Stimulated activated CD4-positive, alpha-beta T cell treated with anti-CD3 and anti-CD28 coated beads, Interleukin-1b, Interleukin-23, amount 100 ng/mL, for 48 hours (primary cell): ENCODE results near the gene RBMX2.
"Not testable (repeated sequence)": the region's sequence is repeated elsewhere in the genome, so short reads cannot be mapped to it uniquely, and the experiment has no call there.

Source experiments
- DNase-seq: peaks from one replicate; pipeline ENCODE4 v3.0.0-alpha.2; 2020

RBMX2 gene, protein sequence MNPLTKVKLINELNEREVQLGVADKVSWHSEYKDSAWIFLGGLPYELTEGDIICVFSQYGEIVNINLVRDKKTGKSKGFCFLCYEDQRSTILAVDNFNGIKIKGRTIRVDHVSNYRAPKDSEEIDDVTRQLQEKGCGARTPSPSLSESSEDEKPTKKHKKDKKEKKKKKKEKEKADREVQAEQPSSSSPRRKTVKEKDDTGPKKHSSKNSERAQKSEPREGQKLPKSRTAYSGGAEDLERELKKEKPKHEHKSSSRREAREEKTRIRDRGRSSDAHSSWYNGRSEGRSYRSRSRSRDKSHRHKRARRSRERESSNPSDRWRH

DNA sequence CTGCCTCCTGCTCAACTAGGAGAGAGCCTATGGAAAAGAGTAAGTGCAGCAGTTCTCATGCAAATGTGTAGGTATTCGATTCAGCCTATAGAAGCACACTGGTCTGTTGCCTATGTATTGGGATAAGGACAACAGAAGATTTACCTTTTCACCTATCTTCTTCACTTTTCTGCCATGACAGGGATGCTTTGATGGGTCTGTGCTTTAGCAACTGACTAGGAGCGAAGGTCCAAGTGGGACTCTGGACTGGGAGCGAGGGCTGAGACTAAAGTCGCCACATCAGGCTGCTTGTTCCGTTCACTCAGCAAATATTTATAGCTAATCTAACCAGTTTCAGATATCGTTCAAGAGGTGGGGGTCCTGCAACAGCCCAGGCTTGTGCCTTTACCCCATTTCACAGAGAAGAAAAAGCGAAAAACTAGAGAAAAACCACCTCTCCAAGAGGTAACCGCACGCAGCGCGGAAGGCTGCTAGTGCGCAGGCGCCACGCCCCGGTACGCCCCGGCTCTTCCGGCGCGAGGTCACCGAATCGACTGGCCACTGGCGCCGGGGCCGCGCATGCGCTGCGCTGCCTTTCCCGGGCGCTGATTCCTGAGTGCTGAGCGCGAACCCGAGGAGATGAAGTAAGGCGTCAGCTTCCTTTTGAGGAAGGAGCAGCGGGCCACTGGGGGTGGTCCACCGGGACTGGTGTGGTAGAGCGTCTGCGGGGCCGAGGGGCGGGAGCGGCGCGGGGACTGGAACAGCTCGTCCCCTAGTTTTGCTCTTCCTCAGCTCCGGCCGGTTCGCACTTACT lies at the start of gene RBMX2:
Gene RBMX2 (plus strand): TSS at position 573 of the 793 bp plus-strand sequence. CDS start 46 bp downstream, at position 619.
- DNase-seq: peak; percentile 61

DNA sequence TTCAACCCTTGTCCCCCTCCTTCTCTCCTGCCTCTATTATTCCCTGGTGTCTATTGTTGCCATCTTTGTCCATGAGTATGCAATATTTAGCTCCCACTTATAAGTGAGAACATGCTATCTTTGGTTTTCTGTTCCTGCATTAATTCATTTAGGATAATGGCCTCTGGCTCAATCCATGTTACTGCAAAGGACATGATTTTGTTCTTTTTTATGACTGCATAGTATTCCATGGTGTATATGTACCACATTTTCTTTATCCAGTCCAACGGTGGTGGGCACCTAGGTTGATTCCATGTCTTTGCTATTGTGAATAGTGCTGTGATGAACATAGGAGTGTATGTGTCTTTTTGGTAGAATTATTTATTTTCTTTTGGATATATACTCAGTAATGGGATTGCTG lies 49.7 kb upstream of the RBMX2 start:
- DNase-seq: not testable (repeated sequence)

DNA sequence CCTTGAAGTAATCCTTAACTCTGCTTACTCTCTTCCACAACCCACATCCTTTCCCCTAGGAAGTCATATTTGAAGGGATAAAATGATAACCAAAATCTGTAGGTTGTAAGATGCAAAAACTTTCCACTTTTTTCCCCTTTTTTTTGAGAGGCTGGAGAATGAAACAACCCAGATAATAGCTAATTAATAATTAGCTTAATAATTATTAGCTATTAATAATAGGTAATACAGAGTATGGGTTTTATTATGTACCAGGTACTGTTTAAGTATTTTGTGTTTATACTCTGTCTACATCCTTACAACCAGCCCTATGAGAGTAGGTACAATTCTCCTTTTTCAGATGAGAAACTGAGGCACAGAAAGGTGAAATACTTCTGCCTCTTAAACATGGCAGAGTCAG lies 25.7 kb upstream of the RBMX2 start:
- no peak for DNase-seq

DNA sequence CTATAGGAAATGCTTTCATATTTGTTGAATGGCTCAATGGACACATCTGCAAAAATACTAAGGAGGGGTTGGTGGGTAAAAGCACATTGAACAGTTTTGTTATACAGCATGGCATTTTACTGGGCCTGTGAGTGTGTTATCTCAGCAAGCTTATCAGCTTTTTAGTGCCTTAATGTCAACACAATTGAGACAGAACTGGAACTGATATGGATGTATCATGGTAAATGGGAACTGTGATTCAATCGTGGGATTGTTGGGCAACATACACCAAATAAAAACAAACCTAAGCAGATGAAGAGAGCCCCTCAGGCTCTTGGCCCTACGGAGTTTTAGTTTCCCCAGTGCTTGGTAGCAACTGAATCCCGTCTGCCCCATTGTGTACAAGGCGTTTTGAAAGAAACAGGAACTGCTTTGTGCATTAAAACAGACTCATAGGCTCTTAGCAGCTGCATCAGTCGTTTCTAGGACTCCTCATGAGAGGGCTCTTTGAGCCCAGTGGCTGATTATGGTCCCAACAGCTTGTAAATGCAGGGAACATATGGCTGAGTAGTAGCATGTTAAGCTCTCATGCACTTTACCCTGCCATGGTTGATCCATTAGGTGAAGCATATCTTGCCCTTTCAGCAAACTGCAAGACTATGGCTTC lies 23.6 kb upstream of the RBMX2 start:
- no peak for DNase-seq

DNA sequence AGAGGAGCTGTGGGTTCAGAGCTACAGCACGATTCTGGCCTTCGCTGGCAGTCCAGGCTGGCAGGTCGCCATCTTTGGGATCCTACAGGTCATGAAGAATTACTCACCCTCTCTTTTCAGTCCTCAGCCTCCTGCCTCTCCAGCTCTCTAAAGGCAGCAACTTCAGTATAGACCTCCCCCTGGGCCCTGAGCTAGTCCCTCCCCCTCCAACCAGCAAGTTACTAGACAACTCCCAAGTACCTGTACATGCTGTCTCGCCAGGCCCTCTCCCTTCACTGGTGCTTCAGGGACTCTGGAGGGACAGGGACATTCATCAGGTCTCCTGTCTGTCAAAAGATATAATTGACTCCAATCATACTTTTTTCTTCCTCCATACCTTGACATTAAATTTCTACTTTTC lies 16.3 kb upstream of the RBMX2 start, which contains the start of gene GPR119:
Gene GPR119 (minus strand): TSS at position 155 of the 400 bp plus-strand sequence. CDS start 227 bp downstream, outside the sequence.
- no peak for DNase-seq

DNA sequence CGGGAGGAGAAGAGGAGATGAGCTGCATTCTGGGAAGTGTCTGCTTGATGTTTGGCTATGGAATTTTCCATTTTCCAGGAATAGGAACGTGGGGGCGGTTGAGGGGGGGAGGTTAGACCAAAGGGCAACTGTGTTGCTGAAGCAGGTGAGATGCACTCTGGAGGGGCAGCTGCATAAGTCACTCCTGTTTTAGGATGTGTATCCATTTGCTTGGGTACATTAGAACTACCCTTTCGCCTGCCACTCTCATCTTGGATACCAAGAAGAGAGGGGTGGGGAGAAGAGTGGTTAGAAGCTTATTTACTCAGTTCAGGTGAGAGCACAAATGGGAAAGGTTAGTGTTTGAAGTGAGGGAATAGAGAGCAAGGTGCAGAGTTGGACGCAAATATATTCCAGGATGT lies 15.4 kb upstream of the RBMX2 start:
- DNase-seq: no peak

DNA sequence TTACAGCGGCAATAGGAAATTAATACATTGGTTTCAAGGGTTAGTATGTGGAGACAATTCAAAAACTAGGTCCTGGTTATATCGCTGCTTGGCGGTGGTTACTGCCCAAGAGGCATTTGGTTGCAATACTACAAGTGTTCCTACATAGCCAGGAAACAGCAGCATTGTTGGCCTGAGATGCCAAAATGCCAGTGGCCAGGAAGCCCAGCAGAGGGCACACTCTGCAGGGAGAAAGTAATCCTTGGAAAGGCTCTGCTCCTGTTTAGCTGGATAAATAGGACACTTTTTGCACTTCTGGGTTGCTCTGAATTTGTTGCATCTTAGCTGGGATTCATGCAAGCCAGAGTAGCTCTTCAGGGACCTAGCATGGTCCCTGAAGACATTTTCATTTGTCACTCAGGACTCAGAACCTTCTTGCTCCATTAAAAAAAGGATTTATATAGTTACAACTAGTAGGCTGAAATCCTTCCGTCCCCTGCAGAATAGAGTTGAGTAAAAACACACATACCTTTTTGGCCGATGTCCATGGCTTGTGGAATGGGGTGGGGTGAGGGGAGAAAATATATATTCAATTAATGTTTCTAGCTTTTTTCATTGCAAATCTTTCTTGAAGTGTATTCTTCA lies 8.2 kb upstream of the RBMX2 start:
- DNase-seq: no peak

DNA sequence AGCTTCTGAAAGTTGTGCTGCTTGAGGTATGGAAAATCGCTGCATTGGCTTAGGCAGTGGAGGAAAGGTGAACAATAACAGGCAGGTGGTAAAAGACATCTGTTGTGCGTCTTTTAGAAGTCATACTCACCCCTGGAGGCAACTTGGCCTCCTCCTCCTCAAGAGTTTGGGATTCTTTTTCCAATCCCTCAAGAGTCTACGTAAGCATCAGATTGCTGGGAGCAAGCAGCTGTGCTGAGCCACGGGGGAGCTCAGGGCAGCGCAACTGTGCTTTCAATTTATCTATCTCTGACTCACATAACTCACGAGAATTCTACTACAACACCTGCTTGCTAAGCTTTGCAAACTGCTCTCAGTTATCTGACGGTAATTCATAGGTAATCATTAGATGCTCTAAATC lies 6.4 kb upstream of the RBMX2 start:
- DNase-seq: no peak

DNA sequence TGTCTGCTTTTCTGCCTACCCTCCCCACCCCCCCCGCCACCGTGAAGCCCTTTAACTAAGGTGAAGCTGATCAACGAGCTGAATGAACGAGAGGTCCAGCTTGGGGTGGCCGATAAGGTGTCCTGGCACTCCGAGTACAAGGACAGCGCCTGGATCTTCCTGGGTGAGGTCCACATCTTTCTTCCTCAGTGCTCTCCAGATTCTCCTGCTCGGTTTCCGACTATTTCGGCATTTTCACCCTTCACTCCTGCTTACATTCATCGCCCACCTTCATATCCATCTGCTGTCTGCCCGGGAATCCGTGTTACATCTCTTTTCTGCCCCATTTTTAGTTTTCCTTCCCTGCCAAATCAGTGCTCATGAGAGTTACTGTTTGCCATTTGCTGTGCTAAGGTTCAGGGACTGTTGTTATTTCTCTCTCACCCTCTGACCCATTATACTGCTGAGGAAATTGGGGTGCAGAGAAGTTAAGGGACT lies 459 bp downstream of the RBMX2 start:
- no peak for DNase-seq

DNA sequence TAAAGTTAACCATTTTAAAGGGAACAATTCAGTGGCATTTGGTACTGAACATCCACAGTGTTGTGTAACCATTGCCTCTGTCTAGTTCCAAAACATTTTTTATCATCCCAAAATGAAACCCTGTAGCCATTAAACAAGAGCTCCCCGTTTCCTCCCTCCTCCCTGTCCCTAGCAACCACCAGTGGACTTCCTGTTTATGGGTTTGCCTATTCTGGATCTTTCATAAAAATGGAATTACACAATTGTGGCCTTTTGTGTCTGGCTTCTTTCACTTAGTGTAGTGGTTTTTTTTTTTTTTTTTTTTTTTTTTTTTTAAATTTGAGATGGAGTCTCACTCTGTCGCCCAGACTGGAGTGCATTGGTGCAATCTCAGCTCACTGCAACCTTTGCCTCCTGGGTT lies 11.6 kb downstream of the RBMX2 start:
- DNase-seq: no peak

DNA sequence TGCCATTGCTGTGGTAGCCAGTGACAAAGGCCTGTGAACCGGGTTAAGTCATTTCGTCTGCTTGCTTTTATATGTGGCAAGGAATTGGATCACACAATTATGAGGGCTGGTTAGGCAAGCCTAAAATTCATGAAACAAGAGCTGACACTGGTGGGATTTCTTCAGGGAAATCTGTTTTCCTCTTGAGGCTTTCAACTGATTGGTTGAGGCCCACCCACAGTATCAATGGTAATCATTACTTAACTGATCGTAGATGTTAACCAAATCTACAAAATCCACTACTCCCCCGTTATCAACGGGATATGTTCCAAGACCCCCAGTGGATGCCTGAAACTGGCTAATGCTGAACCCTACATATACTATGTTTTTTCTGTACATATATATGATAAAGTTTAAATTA lies 13.0 kb downstream of the RBMX2 start:
- no peak for DNase-seq

DNA sequence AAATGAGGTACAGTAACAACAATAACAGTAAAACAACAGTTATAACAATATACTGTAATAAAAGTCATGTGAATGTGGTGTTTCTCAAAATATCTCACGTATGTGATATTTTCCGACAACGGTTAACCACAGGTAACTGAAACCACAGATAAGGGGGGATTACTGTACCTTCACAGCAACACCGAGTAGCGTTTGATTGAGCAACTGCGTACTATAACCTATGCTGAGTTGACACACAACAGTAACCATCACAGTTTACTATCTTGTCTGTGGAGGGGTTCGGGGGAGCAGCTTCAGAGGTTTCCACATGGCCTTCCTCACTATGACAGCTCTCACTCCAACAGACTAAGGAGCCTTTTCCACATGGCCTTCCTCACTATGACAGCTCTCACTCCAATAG lies 13.4 kb downstream of the RBMX2 start:
- DNase-seq: no peak

DNA sequence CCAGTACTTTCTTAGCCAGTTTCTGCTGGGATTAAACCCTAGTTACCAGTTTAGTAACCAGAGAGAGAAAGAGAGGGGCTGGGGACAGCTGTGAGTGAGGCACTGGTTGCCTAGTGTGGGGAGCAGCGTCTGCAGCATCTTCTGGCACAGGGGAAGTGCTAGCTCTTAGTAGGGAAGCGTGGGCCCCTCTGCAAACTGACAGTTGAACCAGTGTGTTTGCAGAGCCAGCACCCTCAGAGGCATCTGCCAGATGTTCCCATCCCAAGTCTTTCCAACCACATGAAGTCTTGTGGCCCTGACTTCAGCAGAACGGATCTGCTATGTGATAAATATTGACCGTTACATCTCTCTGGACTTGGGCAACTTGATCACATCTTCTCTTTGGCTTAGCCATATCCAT lies 15.0 kb downstream of the RBMX2 start:
- DNase-seq: no peak

DNA sequence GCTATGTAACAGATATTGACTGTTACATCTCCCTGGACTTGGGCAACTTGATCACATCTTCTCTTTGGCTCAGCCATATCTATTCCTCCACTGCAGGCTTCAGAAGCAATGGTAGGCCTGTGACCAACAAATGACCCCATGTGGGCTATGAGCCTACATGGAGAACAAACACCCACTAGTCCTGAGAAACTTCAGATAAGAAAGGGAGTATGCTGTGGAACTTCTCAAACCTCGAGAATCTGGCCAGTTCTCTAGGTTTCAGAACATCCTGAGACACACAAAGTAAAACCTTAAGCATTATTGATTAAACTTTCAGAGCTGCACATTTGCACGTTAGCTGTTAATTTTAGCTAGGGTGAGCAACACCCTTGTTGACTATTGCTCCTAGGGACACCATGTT lies 16.3 kb downstream of the RBMX2 start:
- DNase-seq: no peak

DNA sequence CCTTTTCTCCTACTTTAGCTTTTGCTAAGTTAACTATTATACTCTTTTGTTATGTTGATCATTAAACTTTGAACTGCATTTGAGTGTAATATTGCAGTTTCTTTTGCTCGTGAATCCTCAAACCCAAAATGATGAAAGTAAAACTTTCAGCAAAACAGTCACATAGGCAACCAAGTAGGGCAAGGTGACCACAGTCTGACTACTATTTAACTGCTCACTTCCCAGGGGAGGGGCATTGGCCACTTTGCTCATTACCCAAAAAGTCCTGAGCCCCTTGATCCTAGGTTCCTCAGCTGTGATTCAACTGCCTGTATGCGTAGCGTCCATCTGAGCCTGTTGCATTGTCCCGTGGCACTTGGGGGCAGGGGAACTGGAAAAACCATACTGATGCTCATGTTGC lies 17.0 kb downstream of the RBMX2 start:
- DNase-seq: no peak

DNA sequence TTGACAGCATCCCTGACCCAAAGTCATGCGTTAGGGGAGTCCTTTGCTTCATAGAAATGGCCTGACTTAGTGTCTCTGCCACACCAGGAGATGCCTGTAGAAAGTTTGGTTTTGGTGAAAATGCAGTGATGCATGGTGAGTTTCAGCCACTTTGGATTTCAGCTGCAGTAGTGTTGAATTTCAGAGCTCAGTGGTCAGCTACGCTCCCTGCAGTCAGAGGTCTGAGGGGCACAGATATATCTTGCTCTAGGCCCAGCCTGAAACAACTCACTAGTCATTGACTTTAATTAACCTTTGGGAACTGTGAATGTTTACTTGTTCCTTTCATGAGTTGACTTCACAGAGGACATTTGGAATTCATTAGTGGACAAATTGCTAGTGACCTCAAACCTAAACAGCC lies 17.5 kb downstream of the RBMX2 start:
- DNase-seq: no peak

DNA sequence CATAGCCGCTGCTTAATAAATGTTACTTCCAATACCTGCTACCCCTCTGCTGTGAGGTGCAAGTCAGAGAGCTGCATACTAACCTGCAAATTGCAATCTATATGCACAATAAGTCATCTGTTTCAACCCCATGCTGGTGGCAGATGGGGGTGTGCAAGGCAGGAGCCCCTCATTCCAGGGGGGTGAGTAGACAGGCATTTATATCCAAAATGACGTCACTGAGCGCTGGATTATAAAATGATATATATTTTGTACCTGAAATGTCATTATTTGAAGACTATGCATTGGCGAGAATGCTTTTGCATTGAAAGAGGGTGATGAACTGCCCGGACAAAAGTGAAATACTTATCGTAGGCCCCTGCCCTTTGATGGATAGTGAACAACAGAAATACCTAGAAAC lies 24.7 kb downstream of the RBMX2 start:
- no peak for DNase-seq

DNA sequence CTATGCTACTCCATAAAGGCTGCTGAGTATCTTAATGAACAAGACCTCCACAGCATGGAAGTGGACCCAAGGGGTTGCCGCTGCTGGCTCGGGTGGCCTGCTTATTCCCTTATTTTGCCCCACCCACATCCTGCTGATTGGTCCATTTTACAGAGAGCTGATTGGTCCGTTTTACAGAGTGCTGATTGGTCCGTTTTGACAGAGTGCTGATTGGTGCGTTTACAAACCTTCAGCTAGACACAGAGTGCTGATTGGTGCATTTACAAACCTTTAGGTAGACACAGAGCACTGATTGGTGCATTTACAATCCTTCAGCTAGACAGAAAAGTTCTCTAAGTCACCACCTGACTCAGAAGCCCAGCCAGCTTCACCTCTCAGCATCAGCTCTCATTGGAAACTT lies 27.4 kb downstream of the RBMX2 start:
- not testable (repeated sequence) for DNase-seq

DNA sequence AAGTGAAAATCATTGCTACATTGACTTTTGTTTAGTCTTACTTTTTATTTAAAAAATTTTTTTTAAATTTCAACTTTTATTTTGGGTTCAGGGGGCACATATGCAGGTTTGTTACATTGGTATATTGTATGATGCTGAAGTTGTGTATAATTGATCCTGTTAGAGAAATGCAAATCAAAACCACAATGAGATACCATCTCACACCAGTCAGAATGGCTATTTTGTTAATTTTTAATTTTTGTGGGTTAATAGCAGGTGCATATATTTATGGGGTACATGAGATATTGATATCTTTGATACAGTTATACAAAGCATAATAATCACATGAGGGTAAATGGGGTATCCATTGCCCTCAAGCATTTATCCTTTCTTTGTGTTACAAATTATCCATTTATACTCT lies 34.1 kb downstream of the RBMX2 start:
- DNase-seq: no peak

DNA sequence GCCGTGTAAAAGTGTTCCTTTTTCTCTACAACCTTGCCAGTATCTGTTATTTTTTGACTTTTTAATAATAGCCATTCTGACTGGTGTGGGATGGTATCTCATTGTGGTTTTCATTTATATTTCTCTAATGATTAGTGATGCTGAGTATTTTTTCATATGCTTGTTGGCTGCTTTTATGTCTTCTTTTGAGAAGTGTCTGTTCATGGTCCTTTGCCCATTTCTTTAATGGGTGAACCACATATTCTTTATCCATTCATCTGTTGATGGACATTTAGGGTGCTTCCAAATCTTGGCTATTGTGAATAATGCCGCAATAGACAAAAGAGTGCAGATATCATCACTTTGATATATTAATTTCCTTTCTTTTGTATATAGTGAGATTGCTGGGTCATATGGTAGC lies 36.2 kb downstream of the RBMX2 start:
- not testable (repeated sequence) for DNase-seq

DNA sequence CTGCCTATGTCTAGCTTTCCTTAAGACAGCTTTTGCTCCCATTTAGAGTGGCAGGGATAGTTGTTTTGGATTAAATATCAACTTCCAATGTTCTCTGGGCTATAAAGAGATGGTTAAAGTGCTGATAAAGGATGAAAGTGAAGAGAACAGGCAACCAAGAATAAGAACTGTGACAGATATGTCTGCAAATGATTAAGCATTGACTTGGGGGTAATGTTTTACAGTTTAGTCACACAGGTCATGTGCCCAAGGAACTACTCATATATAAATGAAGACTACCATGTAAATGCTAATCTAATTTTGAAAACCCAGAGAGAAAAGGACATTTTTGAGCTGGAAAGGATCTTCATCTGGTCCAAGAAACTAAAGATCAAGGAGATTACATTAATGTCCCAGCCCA lies 42.1 kb downstream of the RBMX2 start:
- DNase-seq: no peak

DNA sequence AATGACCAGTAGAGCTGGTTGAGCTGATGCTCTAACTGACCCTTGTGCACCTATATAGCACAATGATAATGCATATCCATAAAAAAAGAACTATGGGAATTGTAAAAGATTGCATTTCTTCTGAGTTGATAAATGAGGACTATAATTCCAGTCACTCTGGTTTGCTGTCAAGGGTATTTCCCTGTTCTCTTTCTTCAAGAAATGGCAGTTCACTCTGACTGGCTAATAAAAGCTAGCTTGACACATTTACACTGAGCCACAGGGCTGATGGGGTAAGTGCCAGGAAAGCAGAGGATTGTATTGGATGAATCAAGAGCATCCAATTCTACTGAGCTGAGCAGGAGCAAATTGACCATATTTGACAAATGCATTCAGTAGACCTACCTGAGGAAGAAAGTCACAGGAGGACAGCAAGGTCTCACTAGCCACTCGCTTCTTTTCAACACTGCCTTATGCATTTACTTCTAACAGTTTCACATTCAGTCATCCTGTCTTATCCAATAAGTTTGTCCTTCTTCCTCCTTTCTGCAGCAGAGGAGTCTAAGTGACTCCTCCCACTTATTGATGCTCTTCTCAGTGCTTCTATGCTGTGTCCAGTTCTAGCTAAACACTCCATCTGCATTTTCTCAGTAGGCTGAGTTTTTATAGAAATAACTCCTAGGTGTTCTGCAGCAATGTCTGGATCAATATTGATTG lies 43.0 kb downstream of the RBMX2 start:
- no peak for DNase-seq

DNA sequence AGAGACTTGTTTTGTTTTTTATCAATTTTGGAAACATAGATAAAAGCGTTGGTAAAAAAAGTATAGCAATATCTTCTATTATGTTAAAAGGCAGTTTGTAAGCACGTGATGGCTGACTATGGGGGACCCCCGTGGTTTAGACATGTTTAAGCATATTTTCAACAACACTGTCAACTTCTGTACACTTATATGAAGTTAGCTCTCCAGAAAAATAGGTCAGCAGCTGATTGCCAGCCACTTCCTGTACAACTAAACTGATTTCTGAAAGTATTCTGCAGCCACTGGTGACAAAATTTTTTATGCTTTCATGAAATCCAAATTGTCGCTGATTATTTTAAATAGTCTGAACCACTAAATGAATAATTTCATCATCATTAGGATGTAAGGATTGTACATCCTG lies 45.2 kb downstream of the RBMX2 start:
- DNase-seq: no peak
